Activated T-helper 1 cell treated with anti-CD3 and anti-CD28 coated beads, Interleukin-12 subunit alpha, Interleukin-12 subunit beta, Interleukin-2, Interleukin-4 antibody, amounts not matched to agents 30 ng/mL and 10 ng/mL and 1 ng/mL, durations not matched to agents 14 hours and 24 hours and 36 hours (primary cell): ENCODE results near the gene MUC12. TPM values are rescaled to one million over a fixed set of nuclear protein-coding genes. Genes with fewer than 3 reads are reported as not detected.
"Not testable (repeated sequence)": the region's sequence is repeated elsewhere in the genome, so short reads cannot be mapped to it uniquely, and the experiment has no call there.

Experiments used
- DNase-seq: peaks from one replicate; pipeline ENCODE4 v3.0.0; 2021; ENCODE audit warnings: low spot score
- H3K27ac Mint-ChIP-seq: one replicate; pipeline ENCODE4 v1.8.0; 2021; ENCODE audit warnings: mild to moderate bottlenecking, mixed read lengths
- H3K27me3 Mint-ChIP-seq: one replicate; pipeline ENCODE4 v1.8.0; 2022; ENCODE audit warnings: mild to moderate bottlenecking, moderate library complexity, mixed read lengths; ENCODE audit not compliant: insufficient read depth
- H3K36me3 Mint-ChIP-seq: one replicate; pipeline ENCODE4 v1.8.0; 2021; ENCODE audit warnings: low read depth, mixed read lengths
- H3K4me1 Mint-ChIP-seq: one replicate; pipeline ENCODE4 v1.8.0; 2021; ENCODE audit warnings: low read depth, mixed read lengths
- H3K4me3 Mint-ChIP-seq: one replicate; pipeline ENCODE4 v1.8.0; 2021; ENCODE audit warnings: mild to moderate bottlenecking, moderate library complexity, mixed read lengths
- H3K9me3 Mint-ChIP-seq: one replicate; pipeline ENCODE4 v1.8.0; 2021; ENCODE audit warnings: mixed read lengths
- intact Hi-C: fragments of 100-400 bp; cut with micrococcal nuclease; formaldehyde crosslinking; loops from one replicate; pipeline ENCODE4 v1.15.1; 2024
- total RNA-seq: library from RNA; stranded (reverse); gene quantifications from 2 replicates; pipeline ENCODE4 v1.2.3, GENCODE V29; 2022

Gene MUC12
- total RNA-seq = 0.44 and 0.81 TPM in 2 replicates

- peaks cover 8% of the 10 kb centered on the region for H3K4me1 Mint-ChIP-seq
- intact Hi-C loops = loop anchor here (5.0 to 10.0 kb wide), 3 partner anchors 72 to 206 kb away; partner anchors contain the start of gene ACHE
- H3K36me3 Mint-ChIP-seq = no peaks in the 10 kb centered on the region
- no peak within 1 kb of the TSS for H3K27ac Mint-ChIP-seq
- DNase-seq = no peak
- H3K27me3 Mint-ChIP-seq = peaks cover 46% of the 10 kb centered on the region
- no peaks in the 10 kb centered on the region for H3K9me3 Mint-ChIP-seq
- H3K4me3 Mint-ChIP-seq = no peak within 1 kb of the TSS
These were observed at the start of gene MUC12 for GRCh38 chr7:100969066-100969615. Gene MUC12 (plus strand): TSS chr7:100969565. CDS start chr7:100969623, 58 bp downstream.

- H3K36me3 Mint-ChIP-seq, intact Hi-C loops, H3K4me1 Mint-ChIP-seq, H3K9me3 Mint-ChIP-seq, H3K27me3 Mint-ChIP-seq, H3K27ac Mint-ChIP-seq, DNase-seq, H3K4me3 Mint-ChIP-seq: not testable (repeated sequence)
These were observed 49.5 kb upstream of the MUC12 start for GRCh38 chr7:100919779-100920437.

- no peaks in the 10 kb centered on the region for H3K9me3 Mint-ChIP-seq
- intact Hi-C loops = no loop called here
- no peak for DNase-seq
- H3K36me3 Mint-ChIP-seq = no peaks in the 10 kb centered on the region
- no peak overlapping the region for H3K27ac Mint-ChIP-seq
- peaks cover 7% of the 10 kb centered on the region for H3K27me3 Mint-ChIP-seq
- no peak overlapping the region for H3K4me3 Mint-ChIP-seq
- no peaks in the 10 kb centered on the region for H3K4me1 Mint-ChIP-seq
These were observed 48.3 kb upstream of the MUC12 start for GRCh38 chr7:100921039-100921438.

- intact Hi-C loops, H3K4me1 Mint-ChIP-seq, DNase-seq, H3K27ac Mint-ChIP-seq, H3K9me3 Mint-ChIP-seq, H3K36me3 Mint-ChIP-seq, H3K27me3 Mint-ChIP-seq, H3K4me3 Mint-ChIP-seq: not testable (repeated sequence)
These were observed 45.7 kb upstream of the MUC12 start for GRCh38 chr7:100923616-100924015.

- Mint-ChIP-seq H3K36me3 (no peaks in the 10 kb centered on the region), H3K4me3 (no peak overlapping the region), H3K27ac (no peak overlapping the region), H3K27me3 (peaks cover 4% of the 10 kb centered on the region), H3K9me3 (no peaks in the 10 kb centered on the region), H3K4me1 (no peaks in the 10 kb centered on the region)
- no peak for DNase-seq
- intact Hi-C loops = no loop called here
These were observed 39.6 kb upstream of the MUC12 start for GRCh38 chr7:100929808-100930174.

GRCh38 chr7:100933734-100934133 lies 35.6 kb upstream of the MUC12 start:
- H3K36me3 Mint-ChIP-seq = no peaks in the 10 kb centered on the region
- H3K27ac Mint-ChIP-seq = no peak overlapping the region
- intact Hi-C loops = no loop called here
- H3K4me1 Mint-ChIP-seq = no peaks in the 10 kb centered on the region
- no peaks in the 10 kb centered on the region for H3K9me3 Mint-ChIP-seq
- DNase-seq = no peak
- H3K4me3 Mint-ChIP-seq = no peak overlapping the region
- peaks cover 4% of the 10 kb centered on the region for H3K27me3 Mint-ChIP-seq

GRCh38 chr7:100935381-100935780 lies 34.0 kb upstream of the MUC12 start:
- H3K27me3 Mint-ChIP-seq, DNase-seq, H3K36me3 Mint-ChIP-seq, H3K4me3 Mint-ChIP-seq, H3K27ac Mint-ChIP-seq, H3K9me3 Mint-ChIP-seq, intact Hi-C loops, H3K4me1 Mint-ChIP-seq: not testable (repeated sequence)

- H3K27ac Mint-ChIP-seq, H3K36me3 Mint-ChIP-seq, H3K9me3 Mint-ChIP-seq, DNase-seq, H3K4me3 Mint-ChIP-seq, intact Hi-C loops, H3K27me3 Mint-ChIP-seq, H3K4me1 Mint-ChIP-seq: not testable (repeated sequence)
These were observed 33.2 kb upstream of the MUC12 start for GRCh38 chr7:100936167-100936566.

GRCh38 chr7:100942045-100942774 lies 27.2 kb upstream of the MUC12 start:
- Mint-ChIP-seq H3K4me1 (no peaks in the 10 kb centered on the region), H3K27ac (no peak overlapping the region), H3K36me3 (no peaks in the 10 kb centered on the region), H3K9me3 (peaks cover 10% of the 10 kb centered on the region), H3K4me3 (no peak overlapping the region), H3K27me3 (peaks cover 2% of the 10 kb centered on the region)
- no peak for DNase-seq
- intact Hi-C loops = no loop called here

- Mint-ChIP-seq H3K4me1 (no peaks in the 10 kb centered on the region), H3K27ac (no peak overlapping the region), H3K27me3 (peaks cover 3% of the 10 kb centered on the region), H3K36me3 (no peaks in the 10 kb centered on the region), H3K9me3 (peaks cover 10% of the 10 kb centered on the region), H3K4me3 (no peak overlapping the region)
- intact Hi-C loops = no loop called here
- no peak for DNase-seq
These were observed 25.7 kb upstream of the MUC12 start for GRCh38 chr7:100943693-100944092.

GRCh38 chr7:100944138-100944537 lies 25.2 kb upstream of the MUC12 start:
- intact Hi-C loops = no loop called here
- no peak for DNase-seq
- Mint-ChIP-seq H3K4me1 (no peaks in the 10 kb centered on the region), H3K9me3 (peaks cover 8% of the 10 kb centered on the region), H3K27ac (no peak overlapping the region), H3K36me3 (no peaks in the 10 kb centered on the region), H3K4me3 (no peak overlapping the region), H3K27me3 (peaks cover 5% of the 10 kb centered on the region)

GRCh38 chr7:100946111-100946510 lies 23.3 kb upstream of the MUC12 start:
- no peak for DNase-seq
- H3K4me1 Mint-ChIP-seq = no peaks in the 10 kb centered on the region
- peaks cover 10% of the 10 kb centered on the region for H3K27me3 Mint-ChIP-seq
- H3K27ac Mint-ChIP-seq = no peak overlapping the region
- H3K36me3 Mint-ChIP-seq = no peaks in the 10 kb centered on the region
- intact Hi-C loops = no loop called here
- no peak overlapping the region for H3K4me3 Mint-ChIP-seq
- H3K9me3 Mint-ChIP-seq = peaks cover 3% of the 10 kb centered on the region

- H3K4me3 Mint-ChIP-seq = no peak overlapping the region
- H3K9me3 Mint-ChIP-seq = peaks cover 3% of the 10 kb centered on the region
- intact Hi-C loops = no loop called here
- H3K36me3 Mint-ChIP-seq = no peaks in the 10 kb centered on the region
- H3K27ac Mint-ChIP-seq = no peak overlapping the region
- peaks cover 10% of the 10 kb centered on the region for H3K27me3 Mint-ChIP-seq
- DNase-seq = no peak
- no peaks in the 10 kb centered on the region for H3K4me1 Mint-ChIP-seq
These were observed 22.5 kb upstream of the MUC12 start for GRCh38 chr7:100946766-100947365.
